HG02943 (cell line): ENCODE results near the gene MAG.

Experiments used
- ATAC-seq: cut with Tn5 transposase; IDR thresholded peaks from one replicate; pipeline ENCODE4 v1.9.1; 2021; ENCODE audit warnings: mild to moderate bottlenecking, low read depth, moderate library complexity; ENCODE audit not compliant: unreplicated experiment

MAG gene

DNA sequence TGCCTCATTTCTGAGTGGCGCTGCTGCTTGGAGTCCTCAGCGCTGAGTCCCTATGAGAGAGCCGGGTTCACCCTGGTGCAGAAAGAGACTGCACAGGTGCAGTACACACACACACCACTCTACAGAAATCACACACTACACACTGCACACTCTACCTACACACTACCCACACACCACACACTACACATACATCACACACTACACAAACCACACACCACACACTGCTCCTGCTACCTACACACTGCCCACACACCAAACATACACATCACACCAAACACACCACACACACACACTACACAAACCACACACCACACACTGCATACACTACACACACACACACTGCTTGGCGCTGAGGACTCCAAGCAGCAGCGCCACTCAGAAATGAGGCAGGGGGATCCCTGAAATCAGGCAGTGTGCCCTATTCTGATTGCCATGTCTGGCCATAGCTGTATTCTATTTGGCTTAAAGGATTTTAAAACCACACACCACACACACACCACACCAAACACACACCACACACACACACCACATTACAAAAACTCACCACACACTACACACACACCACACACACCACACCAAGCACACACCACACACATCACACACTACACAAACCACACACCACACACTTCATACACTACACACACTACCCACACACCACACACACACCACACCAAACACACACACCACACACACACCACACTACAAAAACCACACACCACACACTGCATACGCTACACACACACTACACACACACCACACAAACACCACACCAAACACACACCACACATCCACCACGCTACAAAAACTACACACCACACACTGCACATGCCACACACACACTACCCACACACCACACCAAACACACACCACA lies 4.9 kb downstream of the MAG start:
- no peak for ATAC-seq

DNA sequence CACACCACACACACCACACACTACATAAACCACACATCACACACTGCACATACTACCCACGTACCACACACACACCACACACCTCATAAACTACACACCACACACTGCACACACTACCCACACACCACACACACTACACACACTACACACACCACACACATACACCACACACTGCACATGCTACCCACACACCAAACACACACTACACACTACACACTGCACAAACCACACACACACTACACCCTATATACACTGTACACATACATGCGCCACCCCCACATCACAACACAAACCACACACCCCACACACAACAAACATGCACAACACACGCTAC lies 5.5 kb downstream of the MAG start:
- ATAC-seq, result no peak

DNA sequence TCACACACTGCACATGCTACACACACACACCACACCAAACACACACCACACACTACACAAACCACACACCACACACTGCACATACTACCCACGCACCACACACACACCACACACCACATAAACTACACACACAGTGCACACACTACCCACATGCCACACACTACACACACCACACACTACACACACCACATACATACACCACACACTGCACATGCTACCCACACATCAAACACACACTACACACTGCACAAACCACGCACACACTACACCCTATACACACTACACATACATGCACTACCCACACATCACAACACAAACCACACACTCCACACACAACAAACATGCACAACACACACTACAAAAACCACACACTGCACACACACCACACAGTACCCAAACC lies 6.0 kb downstream of the MAG start:
- ATAC-seq, result no peak

GRCh38 chr19:35298561-35298972 lies 6.6 kb downstream of the MAG start:
- ATAC-seq, result no peak

DNA sequence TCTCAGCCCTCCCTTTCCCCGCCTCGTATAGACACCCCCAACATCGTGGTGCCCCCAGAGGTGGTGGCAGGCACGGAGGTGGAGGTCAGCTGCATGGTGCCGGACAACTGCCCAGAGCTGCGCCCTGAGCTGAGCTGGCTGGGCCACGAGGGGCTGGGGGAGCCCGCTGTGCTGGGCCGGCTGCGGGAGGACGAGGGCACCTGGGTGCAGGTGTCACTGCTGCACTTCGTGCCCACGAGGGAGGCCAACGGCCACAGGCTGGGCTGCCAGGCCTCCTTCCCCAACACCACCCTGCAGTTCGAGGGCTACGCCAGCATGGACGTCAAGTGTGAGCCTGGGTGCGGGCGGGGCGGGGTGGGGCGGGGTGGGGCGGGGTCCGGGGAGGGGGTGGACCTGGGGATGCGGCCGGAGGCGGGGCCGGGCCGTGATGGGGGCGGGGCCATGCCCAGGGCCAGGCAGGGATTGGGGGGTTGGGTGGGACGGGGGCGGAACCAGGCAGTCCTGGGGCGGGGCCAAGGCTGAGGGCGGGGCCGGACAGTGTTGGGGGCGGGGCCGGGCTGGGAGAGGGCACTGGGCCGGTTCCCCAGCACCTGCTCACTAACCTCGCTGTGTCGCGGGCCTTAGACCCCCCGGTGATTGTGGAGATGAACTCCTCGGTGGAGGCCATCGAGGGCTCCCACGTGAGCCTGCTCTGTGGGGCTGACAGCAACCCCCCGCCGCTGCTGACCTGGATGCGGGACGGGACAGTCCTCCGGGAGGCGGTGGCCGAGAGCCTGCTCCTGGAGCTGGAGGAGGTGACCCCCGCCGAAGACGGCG lies 7.8 kb downstream of the MAG start:
- ATAC-seq, result no peak

- no peak for ATAC-seq
These were observed 8.3 kb downstream of the MAG start for GRCh38 chr19:35300339-35300649.

GRCh38 chr19:35301961-35302360 lies 10.0 kb downstream of the MAG start:
- ATAC-seq, result no peak

DNA sequence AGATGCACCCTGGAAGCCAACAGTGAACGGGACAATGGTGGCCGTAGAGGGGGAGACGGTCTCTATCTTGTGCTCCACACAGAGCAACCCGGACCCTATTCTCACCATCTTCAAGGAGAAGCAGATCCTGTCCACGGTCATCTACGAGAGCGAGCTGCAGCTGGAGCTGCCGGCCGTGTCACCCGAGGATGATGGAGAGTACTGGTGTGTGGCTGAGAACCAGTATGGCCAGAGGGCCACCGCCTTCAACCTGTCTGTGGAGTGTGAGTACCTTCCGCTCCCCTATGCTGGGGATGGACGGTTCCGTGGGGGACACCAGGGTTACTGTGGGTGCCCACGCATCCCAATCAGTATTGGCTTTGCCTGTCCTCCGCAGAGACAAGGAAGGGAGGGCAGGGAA lies 10.5 kb downstream of the MAG start:
- ATAC-seq, result no peak

DNA sequence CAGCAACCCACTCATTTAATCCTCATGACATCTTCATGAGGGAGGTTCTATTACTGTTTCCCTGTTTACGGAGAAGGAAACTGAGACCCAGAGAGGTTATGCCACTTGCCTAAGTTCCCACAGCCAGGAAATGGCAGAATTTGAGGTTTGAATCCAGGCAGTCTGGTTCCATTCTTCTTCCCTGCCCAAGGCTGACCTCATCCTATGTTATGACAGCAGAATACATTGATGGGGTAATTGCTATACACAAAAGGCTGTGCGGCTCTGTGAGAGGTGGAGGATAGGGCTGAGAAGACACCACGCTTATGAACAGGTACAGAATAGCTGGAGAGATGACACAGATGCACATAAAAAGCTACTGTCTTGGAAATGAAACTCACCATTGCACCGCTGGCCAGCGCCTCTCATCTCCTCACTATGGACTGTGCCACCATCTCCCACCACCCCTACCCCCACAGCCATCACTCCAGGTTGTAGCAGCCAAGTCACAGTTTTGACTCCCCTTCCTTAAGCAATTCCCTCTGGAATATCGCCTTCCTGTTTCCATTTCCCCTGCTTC lies 11.5 kb downstream of the MAG start:
- no peak for ATAC-seq

DNA sequence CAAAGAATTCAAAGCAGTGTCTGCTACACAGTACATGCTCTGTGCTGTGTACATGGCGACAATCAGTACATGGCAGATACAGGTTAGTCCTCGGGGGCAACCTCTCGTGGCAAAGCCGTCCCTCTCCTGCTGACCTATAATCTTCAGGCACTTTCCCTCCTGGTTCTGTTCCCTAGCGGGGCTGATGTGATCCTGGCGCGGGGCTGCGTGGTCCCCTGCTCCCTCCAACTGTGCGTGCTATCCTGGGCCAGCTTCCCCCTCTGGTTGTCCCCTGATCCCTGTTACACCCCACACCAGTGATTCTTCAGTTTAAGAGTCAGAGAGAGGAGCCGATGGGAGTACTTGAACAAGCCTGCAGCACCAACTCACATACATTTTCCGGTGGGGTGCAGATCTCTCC lies 12.1 kb downstream of the MAG start:
- no peak for ATAC-seq

DNA sequence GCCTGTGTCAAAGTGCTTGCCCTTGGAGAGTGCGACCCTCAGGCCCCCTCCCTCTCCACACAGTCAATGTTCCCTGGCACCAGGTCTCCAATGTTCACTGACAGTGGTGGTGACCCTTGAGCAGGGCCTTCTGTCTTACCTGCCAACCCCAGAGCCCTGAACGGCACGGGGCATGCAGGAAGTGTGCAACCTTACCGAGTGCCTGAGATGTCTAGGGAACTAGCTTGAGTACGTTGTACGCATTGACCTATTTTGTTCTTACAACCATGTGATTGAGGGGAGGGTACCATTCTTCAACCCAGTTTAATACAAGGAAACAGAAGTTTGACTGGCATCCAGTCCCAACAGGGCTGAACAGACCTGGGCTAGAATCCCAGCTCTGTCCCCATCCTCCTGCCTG lies 13.2 kb downstream of the MAG start:
- ATAC-seq, result no peak

- no peak for ATAC-seq
These were observed 14.7 kb downstream of the MAG start for GRCh38 chr19:35306473-35307246.

DNA sequence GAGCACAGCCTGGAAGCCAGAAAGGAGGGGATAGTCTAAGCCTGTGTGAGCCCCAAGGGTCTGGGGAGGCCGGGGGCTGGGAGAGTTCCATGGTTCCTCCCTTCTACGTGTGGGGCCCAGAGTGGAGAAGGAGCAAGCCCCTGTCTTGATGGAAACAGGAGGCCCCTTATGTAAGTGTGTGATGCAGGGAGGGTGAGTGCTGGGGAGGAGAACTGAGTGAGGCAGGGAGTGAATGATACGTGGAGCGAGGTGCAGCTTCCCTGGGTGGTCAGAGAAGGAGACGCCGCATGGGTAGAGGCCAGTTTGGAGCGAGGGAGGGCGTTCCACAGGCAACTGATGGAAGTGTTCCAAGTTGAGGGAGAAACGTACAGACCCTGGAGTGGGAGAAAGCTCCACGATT lies 16.0 kb downstream of the MAG start:
- ATAC-seq, result no peak

DNA sequence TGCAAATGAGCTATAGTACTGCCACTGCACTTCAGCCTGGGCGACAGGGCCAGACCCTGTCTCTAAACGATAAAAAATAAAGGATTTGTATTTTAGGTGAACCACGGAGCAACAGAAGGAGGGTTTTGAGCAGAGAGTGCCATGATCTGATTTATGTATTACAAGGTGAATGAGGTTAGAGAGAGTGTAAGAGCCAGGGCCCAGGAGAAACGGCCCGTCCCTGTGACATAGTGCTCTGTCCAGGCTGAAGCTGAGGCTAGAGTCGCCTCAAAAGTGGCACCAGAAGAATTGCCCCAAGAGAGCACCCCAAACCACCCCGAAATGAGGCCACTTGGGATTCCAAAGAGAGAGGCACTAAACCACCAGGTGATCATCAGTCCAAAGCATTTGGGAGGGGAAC lies 16.9 kb downstream of the MAG start:
- ATAC-seq, result no peak

DNA sequence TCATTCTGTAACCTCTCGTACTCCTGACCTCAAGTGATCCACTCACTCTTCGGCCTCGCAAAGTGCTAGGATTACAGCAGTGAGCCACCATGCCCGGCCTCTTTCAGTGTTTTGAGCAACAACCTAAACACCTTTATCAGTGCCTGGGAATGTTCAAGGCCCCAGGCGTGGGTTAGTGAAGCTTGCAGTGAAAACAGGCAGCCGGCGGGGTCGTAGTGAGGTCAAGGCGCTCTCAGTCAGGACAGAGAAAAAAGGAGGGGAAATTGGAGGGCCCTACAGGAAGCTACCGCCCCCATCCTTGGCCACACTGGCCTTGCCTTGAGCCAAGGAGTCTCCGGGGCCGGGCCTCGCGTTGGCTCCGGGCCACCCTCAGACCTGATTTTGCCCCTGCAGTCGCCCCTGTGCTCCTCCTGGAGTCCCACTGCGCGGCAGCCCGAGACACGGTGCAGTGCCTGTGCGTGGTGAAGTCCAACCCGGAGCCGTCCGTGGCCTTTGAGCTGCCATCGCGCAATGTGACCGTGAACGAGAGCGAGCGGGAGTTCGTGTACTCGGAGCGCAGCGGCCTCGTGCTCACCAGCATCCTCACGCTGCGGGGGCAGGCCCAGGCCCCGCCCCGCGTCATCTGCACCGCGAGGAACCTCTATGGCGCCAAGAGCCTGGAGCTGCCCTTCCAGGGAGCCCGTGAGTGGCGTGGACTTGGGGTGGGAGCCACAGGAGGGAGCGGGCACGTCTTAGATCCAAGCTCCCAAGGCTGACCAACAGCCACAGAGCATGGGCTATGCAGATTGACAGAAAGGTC lies 17.7 kb downstream of the MAG start:
- no peak for ATAC-seq

DNA sequence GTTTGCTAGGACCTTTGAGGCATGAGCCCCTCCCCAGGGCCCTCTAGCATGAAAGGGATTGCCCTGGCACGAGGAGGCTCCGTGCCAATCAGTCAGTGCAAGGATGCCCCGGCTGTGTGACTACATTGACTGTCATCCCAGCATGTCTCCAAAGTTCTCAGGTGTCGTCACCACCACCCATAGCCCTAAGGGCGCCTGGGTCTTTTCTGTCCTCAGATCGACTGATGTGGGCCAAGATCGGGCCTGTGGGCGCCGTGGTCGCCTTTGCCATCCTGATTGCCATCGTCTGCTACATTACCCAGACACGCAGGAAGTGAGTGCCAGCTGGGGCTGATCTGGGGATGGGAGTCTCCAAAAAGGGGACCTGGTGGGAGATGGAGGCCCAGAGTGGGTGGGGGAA lies 18.4 kb downstream of the MAG start:
- no peak for ATAC-seq

DNA sequence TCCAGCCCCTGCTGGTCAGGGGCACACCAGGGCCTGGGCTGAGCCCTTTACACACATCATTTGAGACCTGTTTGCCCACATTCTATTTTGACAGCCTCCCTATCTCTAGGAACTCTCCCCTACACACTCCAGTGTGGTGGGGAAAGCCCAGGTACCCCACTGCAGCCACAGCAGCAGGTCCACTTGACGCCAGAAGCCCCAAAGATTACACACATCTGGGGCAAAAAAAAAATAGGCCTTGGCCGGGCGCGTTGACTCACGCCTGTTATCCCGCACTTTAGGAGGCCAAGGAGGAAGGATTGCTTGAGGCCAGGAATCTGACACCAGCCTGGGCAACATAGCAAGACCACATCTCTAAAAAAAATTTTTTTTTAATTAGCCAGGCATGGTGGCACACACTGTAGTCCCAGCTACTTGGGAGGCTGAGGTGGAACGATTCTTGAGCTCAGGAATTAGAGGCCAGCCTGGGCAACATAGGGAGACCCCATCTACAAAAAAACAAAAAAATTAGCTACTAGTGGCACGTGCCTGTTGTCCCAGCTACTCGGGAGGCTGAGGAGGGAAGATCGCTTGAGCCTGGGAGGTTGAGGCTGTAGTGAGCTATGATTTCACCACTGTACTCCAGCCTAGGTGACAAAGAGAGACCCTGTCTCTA lies 19.0 kb downstream of the MAG start:
- no peak for ATAC-seq

DNA sequence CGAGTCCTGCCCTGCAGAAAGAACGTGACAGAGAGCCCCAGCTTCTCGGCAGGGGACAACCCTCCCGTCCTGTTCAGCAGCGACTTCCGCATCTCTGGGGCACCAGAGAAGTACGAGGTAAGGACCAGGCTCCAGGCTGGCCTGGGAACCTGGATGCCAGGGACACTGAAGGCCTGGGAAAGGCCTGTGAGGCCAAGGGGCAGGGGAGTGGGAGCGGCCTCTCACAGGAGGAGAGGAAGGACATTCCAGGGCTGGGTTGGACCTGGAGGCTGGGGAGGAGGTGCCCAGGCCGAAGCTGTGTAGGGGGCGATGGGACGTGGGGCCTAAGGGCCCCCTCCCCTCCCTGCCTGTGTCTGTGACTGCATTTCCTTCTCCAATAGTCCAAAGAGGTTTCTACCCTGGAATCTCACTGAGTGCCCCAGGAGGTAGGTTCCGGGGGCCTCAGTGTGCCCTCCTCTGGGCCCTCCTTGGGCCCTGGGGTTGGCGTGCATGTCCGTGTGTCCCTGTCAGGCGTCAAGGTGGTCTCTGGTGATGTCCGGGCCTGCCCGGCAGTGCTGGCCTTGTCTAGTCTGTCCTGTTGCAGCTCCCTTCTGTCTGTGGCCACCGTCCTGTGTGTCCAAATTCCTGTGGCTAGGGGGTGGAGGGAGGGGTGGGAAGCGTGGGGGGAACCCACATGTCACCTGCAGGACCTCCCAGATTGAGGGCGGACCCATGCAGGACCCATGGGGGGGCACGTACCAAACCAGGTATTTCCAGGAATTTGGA lies 20.1 kb downstream of the MAG start:
- ATAC-seq, result no peak

GRCh38 chr19:35313587-35313986 lies 21.6 kb downstream of the MAG start:
- no peak for ATAC-seq
